GM20000 (cell line): ENCODE measurements around the gene ZNF474.

Source experiments
- DNase-seq: peaks from one replicate; pipeline ENCODE4 v3.0.0; 2012; ENCODE audit warnings: low spot score
- CTCF ChIP-seq: IDR thresholded peaks from 2 replicates; pipeline ENCODE4 v1.5.1; 2012; ENCODE audit warnings: mild to moderate bottlenecking, control low read depth; ENCODE audit errors: extremely low read depth, missing control alignments

ZNF474 gene

GRCh38 chr5:122129306-122129705 lies at the start of gene ZNF474:
Gene ZNF474 (plus strand): TSS chr5:122129546. CDS start chr5:122151991, 22,445 bp downstream.
- no peak for DNase-seq
- no peak for TF ChIP-seq CTCF

GRCh38 chr5:122081541-122081940 lies 47.8 kb upstream of the ZNF474 start:
- no peak for DNase-seq
- TF ChIP-seq CTCF: no peak

GRCh38 chr5:122083535-122083934 lies 45.8 kb upstream of the ZNF474 start:
- TF ChIP-seq CTCF: no peak
- DNase-seq: no peak

- TF ChIP-seq CTCF: no peak
- DNase-seq: no peak
Observed at GRCh38 chr5:122085041-122085440, 44.3 kb upstream of the ZNF474 start.

GRCh38 chr5:122089096-122090013 lies 40.0 kb upstream of the ZNF474 start:
- no peak for DNase-seq
- TF ChIP-seq CTCF: no peak

GRCh38 chr5:122091936-122092600 lies 37.3 kb upstream of the ZNF474 start:
- no peak for DNase-seq
- no peak for TF ChIP-seq CTCF
